Measurements from ENCODE around the gene MISP. TPM values are rescaled to one million over a fixed set of nuclear protein-coding genes. Genes with fewer than 3 reads are reported as not detected.
A peak's percentile ranks its signal among the peaks of the same experiment; 100 is the strongest.

MISP gene
- total RNA-seq, 1 donor from 2014 or later: not detected

DNA sequence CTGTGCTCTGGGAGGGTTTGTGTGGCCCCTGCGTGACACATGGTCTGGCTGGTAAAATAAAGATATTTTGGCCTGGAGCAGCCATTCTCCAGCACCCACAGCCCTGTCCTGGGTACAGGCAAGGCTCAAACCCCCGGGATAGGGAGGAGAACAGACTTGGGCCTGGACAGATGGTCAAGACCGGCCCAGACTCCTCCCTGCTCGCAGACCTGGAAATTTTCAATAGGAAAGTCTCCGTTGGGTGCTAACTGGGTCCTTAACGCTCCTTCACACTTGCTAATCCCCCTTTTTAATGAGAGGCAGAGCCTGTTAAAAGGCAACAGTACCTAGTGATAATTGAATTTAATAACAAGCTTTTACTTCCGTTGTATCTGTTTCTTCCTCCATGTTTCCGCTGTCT, 39.7 kb upstream of the MISP start:
- TF ChIP-seq, protein P1, sequence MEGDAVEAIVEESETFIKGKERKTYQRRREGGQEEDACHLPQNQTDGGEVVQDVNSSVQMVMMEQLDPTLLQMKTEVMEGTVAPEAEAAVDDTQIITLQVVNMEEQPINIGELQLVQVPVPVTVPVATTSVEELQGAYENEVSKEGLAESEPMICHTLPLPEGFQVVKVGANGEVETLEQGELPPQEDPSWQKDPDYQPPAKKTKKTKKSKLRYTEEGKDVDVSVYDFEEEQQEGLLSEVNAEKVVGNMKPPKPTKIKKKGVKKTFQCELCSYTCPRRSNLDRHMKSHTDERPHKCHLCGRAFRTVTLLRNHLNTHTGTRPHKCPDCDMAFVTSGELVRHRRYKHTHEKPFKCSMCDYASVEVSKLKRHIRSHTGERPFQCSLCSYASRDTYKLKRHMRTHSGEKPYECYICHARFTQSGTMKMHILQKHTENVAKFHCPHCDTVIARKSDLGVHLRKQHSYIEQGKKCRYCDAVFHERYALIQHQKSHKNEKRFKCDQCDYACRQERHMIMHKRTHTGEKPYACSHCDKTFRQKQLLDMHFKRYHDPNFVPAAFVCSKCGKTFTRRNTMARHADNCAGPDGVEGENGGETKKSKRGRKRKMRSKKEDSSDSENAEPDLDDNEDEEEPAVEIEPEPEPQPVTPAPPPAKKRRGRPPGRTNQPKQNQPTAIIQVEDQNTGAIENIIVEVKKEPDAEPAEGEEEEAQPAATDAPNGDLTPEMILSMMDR (conservative IDR thresholded peaks at IDR 0.05): no peak
- DNase-seq (ENCODE audit: low read depth, low spot score): no peak
- Mint-ChIP-seq H3K36me3 (ENCODE audit: low read depth) (peaks cover 9% of the 10 kb centered on the region), H3K4me3 (peak overlapping the region; percentile 78), H3K4me1 (peaks cover 10% of the 10 kb centered on the region), H3K27me3 (ENCODE audit: low read depth) (no peaks in the 10 kb centered on the region), H3K9me3 (peaks cover 3% of the 10 kb centered on the region), H3K27ac (ENCODE audit: unreplicated experiment) (no peak overlapping the region)

DNA sequence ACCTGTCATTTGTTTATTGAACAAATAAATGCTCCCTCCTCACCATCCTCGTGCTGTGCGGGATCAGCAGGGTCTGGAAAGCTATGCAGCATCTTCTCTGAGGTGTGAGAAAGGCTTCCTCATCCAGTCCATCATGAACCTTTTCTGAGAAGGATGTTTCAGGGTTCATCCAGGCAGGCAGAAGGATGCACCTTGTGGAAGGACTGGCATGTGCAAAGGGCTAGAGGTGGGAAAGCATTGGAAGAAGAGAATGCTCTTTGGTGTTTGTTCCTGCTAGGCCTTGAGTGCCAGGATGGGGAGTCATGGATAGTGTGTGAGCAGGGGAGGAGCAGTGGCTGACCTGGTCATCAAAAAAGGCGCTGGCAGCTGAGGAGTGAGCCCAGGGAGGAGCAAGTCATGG, 35.6 kb upstream of the MISP start:
- TF ChIP-seq, protein P1 (conservative IDR thresholded peaks at IDR 0.05): no peak
- Mint-ChIP-seq H3K4me1 (peaks cover 22% of the 10 kb centered on the region), H3K4me3 (no peak overlapping the region)

DNA sequence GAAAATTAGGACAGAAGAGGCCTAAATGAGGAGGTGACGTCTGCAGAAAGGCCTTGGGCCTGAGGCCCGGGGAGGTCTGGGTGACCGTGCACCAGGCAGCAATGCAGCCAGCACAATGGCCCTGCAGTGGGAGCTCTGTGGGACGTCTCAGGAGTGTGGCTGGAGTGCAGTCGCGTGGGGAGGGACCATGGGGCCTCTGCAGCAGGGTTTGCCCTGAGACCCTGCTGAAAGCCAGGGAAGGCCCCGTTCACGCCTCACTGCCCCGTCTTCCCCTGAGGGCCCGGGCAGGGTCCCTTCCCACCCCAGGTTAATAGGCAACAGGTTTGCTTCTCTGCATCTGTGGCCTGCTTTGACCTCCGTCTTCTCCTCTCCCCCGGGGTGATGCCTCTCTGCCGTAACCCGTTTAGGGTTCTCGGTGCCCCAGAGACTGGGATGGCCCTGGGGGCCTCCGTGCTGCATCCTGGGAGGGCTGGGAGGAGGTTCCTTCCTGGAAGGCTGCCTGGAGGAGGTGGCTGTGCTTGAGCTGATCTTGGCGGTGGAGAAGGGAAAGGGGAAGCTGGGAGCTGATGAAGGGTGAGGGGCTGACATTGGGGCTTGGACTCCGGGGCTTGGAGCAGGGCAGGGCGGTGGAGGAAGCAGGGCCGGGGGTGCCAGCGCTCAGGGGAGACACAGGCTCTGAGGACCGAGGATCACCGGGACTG, 32.5 kb upstream of the MISP start:
- Mint-ChIP-seq H3K36me3 (ENCODE audit: low read depth) (peaks cover 9% of the 10 kb centered on the region), H3K27me3 (ENCODE audit: low read depth) (no peaks in the 10 kb centered on the region), H3K4me3 (peak overlapping the region; percentile 66), H3K9me3 (peaks cover 3% of the 10 kb centered on the region), H3K27ac (ENCODE audit: unreplicated experiment) (peak overlapping the region; percentile 71), H3K4me1 (peaks cover 12% of the 10 kb centered on the region)
- TF ChIP-seq, protein P1 (conservative IDR thresholded peaks at IDR 0.05): no peak
- no peak for DNase-seq (ENCODE audit: low read depth, low spot score)

More for the DNA sequence above, 35.6 kb upstream of the MISP start:
- Mint-ChIP-seq H3K9me3 (peaks cover 3% of the 10 kb centered on the region), H3K36me3 (ENCODE audit: low read depth) (peaks cover 9% of the 10 kb centered on the region), H3K27me3 (ENCODE audit: low read depth) (no peaks in the 10 kb centered on the region), H3K27ac (ENCODE audit: unreplicated experiment) (no peak overlapping the region)
- no peak for DNase-seq (ENCODE audit: low read depth, low spot score)

DNA sequence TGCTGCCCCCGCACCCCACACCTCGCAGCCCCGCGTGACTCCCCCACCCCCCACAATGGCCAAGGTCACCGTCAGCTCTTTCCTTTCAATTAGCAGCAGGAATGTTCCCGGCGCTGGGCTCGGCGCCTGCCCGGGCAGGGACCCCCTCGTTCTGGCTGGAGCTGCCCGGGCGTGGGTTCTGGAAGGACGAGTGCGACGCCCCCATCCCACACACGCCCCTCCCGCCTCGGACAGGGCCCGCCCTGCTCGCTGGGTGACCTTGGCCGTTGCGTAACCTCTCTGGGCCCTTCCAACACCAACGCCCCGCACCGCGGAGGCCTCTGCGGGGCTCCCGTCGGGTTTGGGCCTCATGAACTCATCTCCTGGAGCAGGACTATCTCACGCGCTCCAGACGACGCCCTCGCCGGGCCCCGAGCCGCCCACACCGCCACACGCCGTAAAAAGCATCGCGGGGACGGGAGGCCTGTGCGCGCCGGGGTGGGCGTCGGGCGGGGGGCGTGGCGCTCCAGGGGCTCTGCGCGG, 31.9 kb upstream of the MISP start:
- Mint-ChIP-seq H3K4me3 (no peak overlapping the region), H3K36me3 (ENCODE audit: low read depth) (peaks cover 9% of the 10 kb centered on the region), H3K4me1 (peaks cover 12% of the 10 kb centered on the region), H3K27me3 (ENCODE audit: low read depth) (no peaks in the 10 kb centered on the region), H3K27ac (ENCODE audit: unreplicated experiment) (no peak overlapping the region), H3K9me3 (peaks cover 3% of the 10 kb centered on the region)
- DNase-seq (ENCODE audit: low read depth, low spot score): no peak
- TF ChIP-seq, protein P1 (conservative IDR thresholded peaks at IDR 0.05): no peak

DNA sequence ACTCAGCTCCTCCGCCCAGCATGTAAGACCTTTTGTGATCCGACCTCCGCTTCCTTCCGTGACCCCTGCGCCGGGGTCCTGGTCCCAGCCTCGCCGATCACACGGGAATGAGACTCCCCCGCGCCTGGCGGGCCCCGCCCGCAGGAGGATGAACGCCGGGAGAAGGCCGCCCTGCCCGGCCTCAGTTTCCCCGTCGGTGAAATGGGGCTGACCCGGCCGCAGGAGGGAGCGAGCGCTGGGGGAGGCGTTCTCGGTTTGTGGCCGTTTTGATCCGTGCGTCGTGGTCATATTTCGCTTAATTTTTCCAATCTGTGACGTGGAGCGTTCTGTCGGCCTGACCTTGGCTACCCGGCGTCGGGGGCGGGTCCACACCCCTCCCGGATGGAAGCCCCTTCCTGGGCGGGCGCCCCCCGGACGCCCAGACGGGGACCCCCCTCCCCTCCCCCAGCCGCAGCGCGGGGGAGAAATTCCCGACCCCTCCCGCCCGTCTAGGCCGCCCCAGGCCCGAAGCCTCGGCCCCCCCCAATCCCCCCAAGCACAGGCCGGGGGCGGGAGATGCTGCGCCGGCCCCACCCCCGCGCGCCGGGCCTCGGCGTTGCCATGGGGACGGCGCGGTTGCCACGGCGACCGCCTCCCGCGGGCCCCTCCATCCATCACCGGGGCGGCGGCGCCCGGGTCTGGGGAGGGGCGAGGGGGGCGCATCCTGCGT, 31.1 kb upstream of the MISP start:
- TF ChIP-seq, protein P1 (conservative IDR thresholded peaks at IDR 0.05): no peak
- H3K36me3 Mint-ChIP-seq (ENCODE audit: low read depth): peaks cover 9% of the 10 kb centered on the region
- no peak for DNase-seq (ENCODE audit: low read depth, low spot score)
- no peak overlapping the region for H3K27ac Mint-ChIP-seq (ENCODE audit: unreplicated experiment)
- no peaks in the 10 kb centered on the region for H3K27me3 Mint-ChIP-seq (ENCODE audit: low read depth)
- H3K9me3 Mint-ChIP-seq: peaks cover 3% of the 10 kb centered on the region
- H3K4me1 Mint-ChIP-seq: peaks cover 12% of the 10 kb centered on the region
- no peak overlapping the region for H3K4me3 Mint-ChIP-seq
